NCI-H345 treated with DMSO at 0.1 percent for 48 hours (cell line): ENCODE measurements around the gene TNNT2.

Experiments used
- DNase-seq: peaks from one replicate; lab custom pipeline; 2025; ENCODE audit not compliant: unreplicated experiment; lab: John Stamatoyannopoulos, UW

Gene TNNT2

GRCh38 chr1:201377611-201378092, at the start of gene TNNT2:
TNNT2 (minus strand) TSS chr1:201377680; CDS start chr1:201373254, 4,426 bp downstream.
- DNase-seq = no peak

- DNase-seq = no peak
Measured at GRCh38 chr1:201426479-201427310, 49.2 kb upstream of the TNNT2 start.

GRCh38 chr1:201424146-201424545, 46.7 kb upstream of the TNNT2 start:
- no peak for DNase-seq

GRCh38 chr1:201423655-201424054, 46.2 kb upstream of the TNNT2 start:
- DNase-seq = no peak

GRCh38 chr1:201422436-201423030, 45.1 kb upstream of the TNNT2 start:
- no peak for DNase-seq

GRCh38 chr1:201422026-201422425, 44.5 kb upstream of the TNNT2 start:
- DNase-seq = no peak

GRCh38 chr1:201421041-201421440, 43.6 kb upstream of the TNNT2 start:
- no peak for DNase-seq

GRCh38 chr1:201420608-201421002, 43.1 kb upstream of the TNNT2 start:
- no peak for DNase-seq

GRCh38 chr1:201419746-201420607, 42.5 kb upstream of the TNNT2 start:
- no peak for DNase-seq

GRCh38 chr1:201419256-201419655, 41.8 kb upstream of the TNNT2 start:
- DNase-seq = no peak

- no peak for DNase-seq
Measured at GRCh38 chr1:201418461-201418860, 41.0 kb upstream of the TNNT2 start.

GRCh38 chr1:201414051-201414738, 36.7 kb upstream of the TNNT2 start:
- DNase-seq = no peak

- DNase-seq = no peak
Measured at GRCh38 chr1:201411292-201411691, 33.8 kb upstream of the TNNT2 start.

GRCh38 chr1:201409440-201409839, 32.0 kb upstream of the TNNT2 start:
- DNase-seq = no peak

- no peak for DNase-seq
Measured at GRCh38 chr1:201408834-201409200, 31.3 kb upstream of the TNNT2 start.

- DNase-seq = peak; percentile 54
Measured at GRCh38 chr1:201408176-201408833, 30.8 kb upstream of the TNNT2 start.

- DNase-seq = no peak
Measured at GRCh38 chr1:201406831-201407406, 29.4 kb upstream of the TNNT2 start.

- no peak for DNase-seq
Measured at GRCh38 chr1:201405484-201405831, 28.0 kb upstream of the TNNT2 start.

- DNase-seq = no peak
Measured at GRCh38 chr1:201404722-201405483, 27.4 kb upstream of the TNNT2 start.
